Fibroblast of lung (primary cell): ENCODE results near the gene PPP1R1B. TPM values are rescaled to one million over a fixed set of nuclear protein-coding genes. Genes with fewer than 3 reads are reported as not detected.

ENCODE experiments used
- DNase-seq, 2 donors: peaks; one replicate each; pipeline versions ENCODE4 v3.0.0 to v3.0.0-alpha.2; 2010; ENCODE audit warnings: low read depth in 2 of 2
- H2AFZ ChIP-seq: 2 replicates; pipeline ENCODE4 v1.5.1; 2012; ENCODE audit warnings: low read length, control low read depth, inconsistent platforms
- H3K27ac ChIP-seq: 2 replicates; pipeline ENCODE4 v1.5.1; 2011; ENCODE audit warnings: low read length, control low read depth; ENCODE audit not compliant: insufficient read depth
- H3K27me3 ChIP-seq: 2 replicates; pipeline ENCODE4 v1.5.1; 2011; ENCODE audit warnings: mild to moderate bottlenecking, low read length; ENCODE audit not compliant: control insufficient read depth, insufficient read depth
- H3K36me3 ChIP-seq: 2 replicates; pipeline ENCODE4 v1.5.1; 2011; ENCODE audit warnings: low read length; ENCODE audit not compliant: control insufficient read depth, insufficient read depth
- H3K4me1 ChIP-seq: 2 replicates; pipeline ENCODE4 v1.5.1; 2011; ENCODE audit warnings: low read length; ENCODE audit not compliant: control insufficient read depth, insufficient read depth; ENCODE audit errors: extremely low read depth
- H3K4me2 ChIP-seq: 2 replicates; pipeline ENCODE4 v1.5.1; 2011; ENCODE audit warnings: low read length, control low read depth; ENCODE audit not compliant: insufficient read depth; ENCODE audit errors: extremely low read depth
- H3K4me3 ChIP-seq, 4 experiments: fragments of 200-600 bp in 1 of 4; sonication (generic) in 1 of 4; replicated peaks in 1 of 4; 2 replicates each; pipeline ENCODE4 v1.5.1; 2011 to 2016; ENCODE audit warnings: low read length in 4 of 4, low read depth in 3 of 4, mild to moderate bottlenecking in 3 of 4, control low read depth in 2 of 4, inconsistent platforms in 1 of 4, mixed read lengths in 1 of 4; ENCODE audit not compliant: insufficient read depth in 1 of 4; ENCODE audit errors: control extremely low read depth in 1 of 4
- H3K79me2 ChIP-seq: 2 replicates; pipeline ENCODE4 v1.5.1; 2012; ENCODE audit warnings: mild to moderate bottlenecking, low read length, inconsistent platforms; ENCODE audit not compliant: control insufficient read depth, insufficient read depth
- H3K9ac ChIP-seq: 2 replicates; pipeline ENCODE4 v1.5.1; 2011; ENCODE audit warnings: mild to moderate bottlenecking, low read length, control low read depth; ENCODE audit not compliant: insufficient read depth
- H3K9me3 ChIP-seq: 2 replicates; pipeline ENCODE4 v1.5.1; 2012; ENCODE audit warnings: low read depth, low read length; ENCODE audit not compliant: control insufficient read depth, insufficient read depth
- H4K20me1 ChIP-seq: 2 replicates; pipeline ENCODE4 v1.5.1; 2011; ENCODE audit warnings: low read length; ENCODE audit not compliant: control insufficient read depth, insufficient read depth; ENCODE audit errors: extremely low read depth
- EZH2 ChIP-seq: IDR thresholded peaks from 2 replicates; pipeline ENCODE4 v1.5.1; 2012; ENCODE audit warnings: low read length, control low read depth, mild to moderate bottlenecking; ENCODE audit errors: missing control alignments
- polyA minus RNA-seq: library from RNA; depleted of rRNA, polyadenylated mRNA; stranded (reverse); fragments of >200 nt; gene quantifications from 2 replicates; pipeline ENCODE4 v1.2.3, GENCODE V29; 2011; ENCODE audit warnings: low replicate concordance
- polyA plus RNA-seq, 2 donors: library from polyadenylated mRNA; depleted of rRNA in 1 of 2; stranded (reverse) in 1 of 2; unstranded in 1 of 2; fragments of >200 nt; gene quantifications; 2 replicates each; pipeline ENCODE4 v1.2.1, GENCODE V29; 2011 to 2012; ENCODE audit warnings: missing spikeins in 1 of 2
- total RNA-seq: library from RNA; depleted of rRNA; stranded (reverse); fragments of >200 nt; gene quantifications from 2 replicates; pipeline ENCODE4 v1.2.1, GENCODE V29; 2014
- TF ChIP-seq, protein P1 (sequence below), 2 donors: IDR thresholded peaks in 1 of 2; conservative IDR thresholded peaks in 1 of 2; 1 replicate in 1 of 2; 2 replicates in 1 of 2; pipeline ENCODE4 v1.5.1; 2011 to 2012; ENCODE audit warnings: low read length in 2 of 2, control low read depth in 1 of 2, inconsistent platforms in 1 of 2, low read depth in 1 of 2, mild to moderate bottlenecking in 1 of 2

The PPP1R1B gene
- total RNA-seq, result under 0.01 and 0.26 TPM in 2 replicates
- 0.05 TPM in 1 of 2 replicates, not detected in the other for polyA plus RNA-seq
- 0.08 TPM in 1 of 2 replicates, not detected in the other for polyA plus RNA-seq (2012)
- polyA minus RNA-seq, result not detected in 2 replicates

DNA sequence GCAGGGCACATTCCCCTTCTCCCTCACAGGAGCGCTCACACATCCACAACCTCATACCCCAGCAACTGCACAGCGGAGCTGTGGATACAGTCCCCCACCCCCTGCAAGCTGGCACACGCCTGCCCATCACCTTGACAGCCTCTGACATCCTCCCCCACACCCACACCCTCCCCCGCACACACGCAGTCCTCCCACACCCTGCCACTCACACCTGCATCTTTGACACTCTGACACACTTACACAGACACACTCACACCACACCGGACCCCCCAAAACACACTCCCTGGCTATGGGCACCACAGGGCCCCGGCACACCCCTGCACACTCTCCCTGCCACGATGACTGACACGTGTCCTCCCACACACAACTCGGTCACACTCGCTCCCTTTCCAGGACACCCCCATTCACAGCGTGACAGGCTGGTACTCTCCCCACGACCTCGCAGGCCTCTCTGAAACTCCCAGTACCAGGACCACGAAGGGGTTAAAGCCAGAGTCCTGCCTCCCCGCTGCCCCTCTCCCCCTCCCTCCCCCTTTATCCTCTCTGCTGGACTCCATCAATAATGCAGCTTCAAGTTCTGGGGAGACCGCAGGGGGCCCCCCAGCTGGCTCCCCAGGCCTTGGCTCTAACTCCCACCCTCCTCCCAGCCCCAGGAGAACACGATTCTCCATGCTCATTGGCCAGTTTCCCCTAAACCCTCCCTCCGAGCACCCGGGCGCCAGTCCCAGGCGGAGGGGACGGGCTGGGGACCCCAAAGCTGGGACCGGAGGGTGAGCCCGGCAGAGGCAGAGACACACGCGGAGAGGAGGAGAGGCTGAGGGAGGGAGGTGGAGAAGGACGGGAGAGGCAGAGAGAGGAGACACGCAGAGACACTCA is at the start of gene PPP1R1B:
Gene PPP1R1B (plus strand): TSS at position 782 of the 876 bp plus-strand sequence. CDS start 441 bp downstream, outside the sequence.
- Histone ChIP-seq H3K27me3 (peaks cover 51% of the 10 kb centered on the region), H2AFZ (no peak within 1 kb of the TSS), H3K9me3 (no peaks in the 10 kb centered on the region), H3K27ac (no peak within 1 kb of the TSS), H3K4me1 (no peaks in the 10 kb centered on the region), H3K79me2 (no peaks in the 10 kb centered on the region), H3K4me3 (peak within 1 kb of the TSS in 2 of 4 experiments; percentile 16 to 38), H3K36me3 (no peaks in the 10 kb centered on the region), H4K20me1 (no peaks in the 10 kb centered on the region), H3K4me2 (peak within 1 kb of the TSS; percentile 13), H3K9ac (no peak within 1 kb of the TSS)
- no peak for DNase-seq
- TF ChIP-seq, protein P1, sequence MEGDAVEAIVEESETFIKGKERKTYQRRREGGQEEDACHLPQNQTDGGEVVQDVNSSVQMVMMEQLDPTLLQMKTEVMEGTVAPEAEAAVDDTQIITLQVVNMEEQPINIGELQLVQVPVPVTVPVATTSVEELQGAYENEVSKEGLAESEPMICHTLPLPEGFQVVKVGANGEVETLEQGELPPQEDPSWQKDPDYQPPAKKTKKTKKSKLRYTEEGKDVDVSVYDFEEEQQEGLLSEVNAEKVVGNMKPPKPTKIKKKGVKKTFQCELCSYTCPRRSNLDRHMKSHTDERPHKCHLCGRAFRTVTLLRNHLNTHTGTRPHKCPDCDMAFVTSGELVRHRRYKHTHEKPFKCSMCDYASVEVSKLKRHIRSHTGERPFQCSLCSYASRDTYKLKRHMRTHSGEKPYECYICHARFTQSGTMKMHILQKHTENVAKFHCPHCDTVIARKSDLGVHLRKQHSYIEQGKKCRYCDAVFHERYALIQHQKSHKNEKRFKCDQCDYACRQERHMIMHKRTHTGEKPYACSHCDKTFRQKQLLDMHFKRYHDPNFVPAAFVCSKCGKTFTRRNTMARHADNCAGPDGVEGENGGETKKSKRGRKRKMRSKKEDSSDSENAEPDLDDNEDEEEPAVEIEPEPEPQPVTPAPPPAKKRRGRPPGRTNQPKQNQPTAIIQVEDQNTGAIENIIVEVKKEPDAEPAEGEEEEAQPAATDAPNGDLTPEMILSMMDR (conservative IDR thresholded peaks at IDR 0.05 in 1 of 2, IDR thresholded peaks at IDR 0.05 in 1 of 2; ENCODE audit: low read depth in 1 of 2, low read length in 2 of 2), result no peak
- TF ChIP-seq EZH2, result no peak

- no peak for DNase-seq
- no peak for TF ChIP-seq EZH2
- TF ChIP-seq, protein P1 (conservative IDR thresholded peaks at IDR 0.05 in 1 of 2, IDR thresholded peaks at IDR 0.05 in 1 of 2; ENCODE audit: low read depth in 1 of 2, low read length in 2 of 2), result no peak
- Histone ChIP-seq H3K4me1 (peaks cover 2% of the 10 kb centered on the region), H3K9me3 (no peaks in the 10 kb centered on the region), H3K4me2 (no peak overlapping the region), H3K27ac (no peak overlapping the region), H3K4me3 (no peak overlapping the region), H3K36me3 (no peaks in the 10 kb centered on the region), H3K79me2 (no peaks in the 10 kb centered on the region), H2AFZ (no peak overlapping the region), H4K20me1 (no peaks in the 10 kb centered on the region), H3K27me3 (peaks cover 3% of the 10 kb centered on the region), H3K9ac (no peak overlapping the region)
Measured at GRCh38 chr17:39578272-39578671, 48.5 kb upstream of the PPP1R1B start.

- no peaks in the 10 kb centered on the region for H3K79me2 ChIP-seq
- no peak for DNase-seq
- H3K27ac ChIP-seq, result no peak overlapping the region
- TF ChIP-seq, protein P1 (conservative IDR thresholded peaks at IDR 0.05 in 1 of 2, IDR thresholded peaks at IDR 0.05 in 1 of 2; ENCODE audit: low read depth in 1 of 2, low read length in 2 of 2), result no peak
- TF ChIP-seq EZH2, result no peak
- H3K36me3 ChIP-seq, result no peaks in the 10 kb centered on the region
- H3K9me3 ChIP-seq, result no peaks in the 10 kb centered on the region
- H3K9ac ChIP-seq, result no peak overlapping the region
- H3K4me1 ChIP-seq, result no peaks in the 10 kb centered on the region
- no peak overlapping the region for H3K4me2 ChIP-seq
- H3K27me3 ChIP-seq, result peaks cover 3% of the 10 kb centered on the region
- H3K4me3 ChIP-seq, result no peak overlapping the region
- no peak overlapping the region for H2AFZ ChIP-seq
- no peaks in the 10 kb centered on the region for H4K20me1 ChIP-seq
Measured at GRCh38 chr17:39579318-39580081, 47.3 kb upstream of the PPP1R1B start.
